Testis (tissue), 3 donors: Measurements from ENCODE around the gene ACOT9. TPM values are rescaled to one million over a fixed set of nuclear protein-coding genes. Genes with fewer than 3 reads are reported as not detected.
A peak's percentile ranks its signal among the peaks of the same experiment; 100 is the strongest.

Experiments
- DNase-seq: peaks from one replicate; pipeline ENCODE4 v3.0.0-alpha.2; 2019
- H3K27ac ChIP-seq, 2 donors: fragments of 200-600 bp; sonication (generic); one replicate each; pipeline ENCODE4 v1.5.1; 2019
- H3K27me3 ChIP-seq: fragments of 200-600 bp; sonication (generic); one replicate; pipeline ENCODE4 v1.5.1; 2019
- H3K36me3 ChIP-seq: fragments of 200-600 bp; sonication (generic); one replicate; pipeline ENCODE4 v1.5.1; 2017; ENCODE audit warnings: low read depth; ENCODE audit errors: missing control alignments
- H3K4me1 ChIP-seq: fragments of 200-600 bp; sonication (generic); one replicate; pipeline ENCODE4 v1.5.1; 2019
- H3K4me3 ChIP-seq, 2 donors: fragments of 200-600 bp; sonication (generic); one replicate each; pipeline ENCODE4 v1.5.1; 2017 to 2019
- H3K9me3 ChIP-seq: fragments of 200-600 bp; sonication (generic); one replicate; pipeline ENCODE4 v1.5.1; 2017
- POLR2A ChIP-seq: fragments of 450-650 bp; IDR thresholded peaks from one replicate; pipeline ENCODE4 v1.6.1; 2017; ENCODE audit warnings: antibody characterized with exemption, mild to moderate bottlenecking, moderate library complexity
- WGBS, 2 donors: methylation state at CpG; one replicate each; pipeline ENCODE4 v1.1.5; 2018; 5-methylcytosine and 5-hydroxymethylcytosine counted together
- intact Hi-C: fragments of 100-400 bp; cut with DNase I; formaldehyde crosslinking; loops from one replicate; pipeline ENCODE4 v1.15.1; 2023; ENCODE audit warnings: low total_unique reads
- polyA plus RNA-seq: library from polyadenylated mRNA; stranded (reverse); fragments of 350-450 nt; fragmentation: Illumina TruSeq; extraction: RNeasy Lipid Tissue Mini Kit (QIAGEN cat#74804); gene quantifications from one replicate; pipeline ENCODE4 v1.2.3, GENCODE V29; 2014; ENCODE audit warnings: low read depth, low replicate concordance; ENCODE audit not compliant: insufficient read depth
- total RNA-seq, 2 donors: library from RNA; depleted of rRNA; stranded (reverse); fragments of >200 nt; gene quantifications; one replicate each; pipeline ENCODE4 v1.2.3, GENCODE V29; 2016
- TF ChIP-seq, protein P1 (sequence below), 3 experiments: fragments of 450-650 bp in 2 of 3; fragments of 200-600 bp in 1 of 3; sonication (generic) in 1 of 3; IDR thresholded peaks; one replicate each; pipeline ENCODE4 v1.5.1; 2016 to 2019; ENCODE audit warnings: antibody characterized with exemption in 3 of 3, mild to moderate bottlenecking in 2 of 3, moderate library complexity in 1 of 3

The ACOT9 gene
- total and polyA plus RNA-seq, 3 donors from 2014 or later: 22.0 to 29.4 (median 27.1) TPM

DNA sequence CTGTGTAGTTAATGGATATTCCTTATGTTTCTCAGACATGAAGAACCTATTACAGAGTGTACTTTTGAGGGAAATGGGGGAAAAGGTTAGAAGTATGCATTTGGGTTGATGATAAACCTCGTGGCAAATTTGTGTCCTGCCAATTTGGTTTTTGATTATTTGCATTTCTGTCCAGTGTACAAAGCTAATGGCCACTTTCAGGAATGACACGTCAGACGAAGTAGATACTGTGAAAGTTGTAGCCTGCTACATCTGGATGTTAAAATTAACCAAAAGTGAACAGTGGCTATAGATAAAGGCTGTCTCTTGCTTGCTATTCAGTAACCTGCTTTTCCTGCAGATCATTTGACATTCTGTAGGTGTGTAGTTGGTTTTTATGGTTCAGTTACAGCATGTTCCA is 74.7 kb downstream of the ACOT9 start:
- no peaks in the 10 kb centered on the region for H3K36me3 ChIP-seq
- intact Hi-C loops: no loop called here
- H3K27ac ChIP-seq: no peak overlapping the region
- H3K9me3 ChIP-seq: no peaks in the 10 kb centered on the region
- no peak for DNase-seq
- H3K4me1 ChIP-seq: no peaks in the 10 kb centered on the region
- 0 to 4% methylated on average over 3 of the region's 3 CpGs for WGBS, 2 donors
- TF ChIP-seq, protein P1, sequence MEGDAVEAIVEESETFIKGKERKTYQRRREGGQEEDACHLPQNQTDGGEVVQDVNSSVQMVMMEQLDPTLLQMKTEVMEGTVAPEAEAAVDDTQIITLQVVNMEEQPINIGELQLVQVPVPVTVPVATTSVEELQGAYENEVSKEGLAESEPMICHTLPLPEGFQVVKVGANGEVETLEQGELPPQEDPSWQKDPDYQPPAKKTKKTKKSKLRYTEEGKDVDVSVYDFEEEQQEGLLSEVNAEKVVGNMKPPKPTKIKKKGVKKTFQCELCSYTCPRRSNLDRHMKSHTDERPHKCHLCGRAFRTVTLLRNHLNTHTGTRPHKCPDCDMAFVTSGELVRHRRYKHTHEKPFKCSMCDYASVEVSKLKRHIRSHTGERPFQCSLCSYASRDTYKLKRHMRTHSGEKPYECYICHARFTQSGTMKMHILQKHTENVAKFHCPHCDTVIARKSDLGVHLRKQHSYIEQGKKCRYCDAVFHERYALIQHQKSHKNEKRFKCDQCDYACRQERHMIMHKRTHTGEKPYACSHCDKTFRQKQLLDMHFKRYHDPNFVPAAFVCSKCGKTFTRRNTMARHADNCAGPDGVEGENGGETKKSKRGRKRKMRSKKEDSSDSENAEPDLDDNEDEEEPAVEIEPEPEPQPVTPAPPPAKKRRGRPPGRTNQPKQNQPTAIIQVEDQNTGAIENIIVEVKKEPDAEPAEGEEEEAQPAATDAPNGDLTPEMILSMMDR (IDR thresholded peaks at IDR 0.05): no peak
- no peak for TF ChIP-seq POLR2A
- peak overlapping the region; percentile 58 to 79 for H3K4me3 ChIP-seq
- H3K27me3 ChIP-seq: no peaks in the 10 kb centered on the region

DNA sequence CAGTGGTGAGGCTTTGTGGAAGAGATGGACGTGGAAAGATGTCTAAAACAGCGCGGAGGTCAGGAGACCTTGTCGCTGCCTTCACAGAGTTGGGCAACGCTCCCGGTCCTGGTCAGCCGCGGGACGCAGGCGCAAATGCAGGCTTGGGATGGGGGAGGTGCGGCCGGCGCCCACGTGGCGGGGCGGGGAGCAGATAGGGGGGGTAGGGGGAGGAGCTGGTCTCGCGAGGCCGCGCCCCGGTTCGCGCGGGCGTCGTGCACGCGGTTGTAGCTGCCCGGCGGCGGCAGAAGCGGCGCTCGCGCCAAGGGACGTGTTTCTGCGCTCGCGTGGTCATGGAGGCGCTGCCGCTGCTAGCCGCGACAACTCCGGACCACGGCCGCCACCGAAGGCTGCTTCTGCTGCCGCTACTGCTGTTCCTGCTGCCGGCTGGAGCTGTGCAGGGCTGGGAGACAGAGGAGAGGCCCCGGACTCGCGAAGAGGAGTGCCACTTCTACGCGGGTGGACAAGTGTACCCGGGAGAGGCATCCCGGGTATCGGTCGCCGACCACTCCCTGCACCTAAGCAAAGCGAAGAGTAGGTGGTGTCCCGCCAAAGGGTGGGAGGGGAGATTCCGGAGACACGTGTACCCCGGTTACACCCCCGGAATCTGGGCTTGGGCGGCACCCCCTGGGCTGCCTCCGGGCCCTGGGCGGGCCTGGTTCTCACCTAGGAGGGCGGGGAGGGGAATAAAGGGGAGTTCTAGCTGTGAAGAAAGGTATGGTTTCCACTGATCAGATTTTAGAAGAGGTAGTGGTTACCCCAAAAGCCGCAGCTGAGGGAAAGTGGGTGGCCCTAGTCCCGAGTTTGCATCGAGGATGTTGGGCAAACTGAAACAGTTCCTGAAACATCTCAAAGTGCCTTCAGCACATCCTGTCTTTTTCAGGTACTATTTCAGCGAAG is 75.6 kb downstream of the ACOT9 start, which contains the start of gene PRDX4:
Gene PRDX4, plus strand, starts transcription at position 255 of the 939 bp plus-strand sequence. Its CDS starts 78 bp downstream, at position 333.
- DNase-seq: peak; percentile 88
- Histone ChIP-seq H3K27me3 (no peaks in the 10 kb centered on the region), H3K4me1 (no peaks in the 10 kb centered on the region), H3K9me3 (no peaks in the 10 kb centered on the region), H3K4me3 (peak within 1 kb of the TSS; percentile 58 to 79), H3K27ac (peak within 1 kb of the TSS; percentile 39 to 80), H3K36me3 (no peaks in the 10 kb centered on the region)
- 0% methylated on average over 8 to 29 of the region's 73 CpGs for WGBS, 2 donors
- intact Hi-C loops: no loop called here
- TF ChIP-seq POLR2A: peak; percentile 34
- TF ChIP-seq, protein P1 (IDR thresholded peaks at IDR 0.05): no peak

DNA sequence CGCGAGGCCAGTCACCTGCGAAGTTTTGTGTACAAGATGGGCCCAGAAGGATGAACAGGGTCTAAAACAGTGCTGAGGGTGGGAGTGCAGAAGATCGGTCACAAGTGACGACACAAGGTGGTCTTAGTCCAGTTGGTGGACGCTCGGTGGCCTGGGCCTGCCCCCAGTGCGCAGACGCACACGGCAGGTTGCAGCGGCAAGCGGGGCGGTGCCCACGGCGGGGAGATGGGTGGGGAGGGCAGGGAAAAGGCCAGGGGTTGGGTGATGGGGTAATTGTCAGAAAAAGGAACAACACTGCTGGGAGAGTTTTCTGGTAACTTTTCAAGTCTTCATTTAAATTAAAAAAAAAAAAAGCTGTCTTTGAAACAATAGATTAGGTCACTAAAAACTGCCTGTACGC is 76.8 kb downstream of the ACOT9 start:
- no peaks in the 10 kb centered on the region for H3K4me1 ChIP-seq
- no peaks in the 10 kb centered on the region for H3K27me3 ChIP-seq
- WGBS, 2 donors: 70 to 81% methylated on average over 12 to 16 of the region's 16 CpGs
- H3K27ac ChIP-seq: no peak overlapping the region
- TF ChIP-seq, protein P1 (IDR thresholded peaks at IDR 0.05): no peak
- no peak for TF ChIP-seq POLR2A
- no peaks in the 10 kb centered on the region for H3K9me3 ChIP-seq
- no peaks in the 10 kb centered on the region for H3K36me3 ChIP-seq
- intact Hi-C loops: no loop called here
- DNase-seq: no peak
- peak overlapping the region in 1 of 2 donors; percentile 5 for H3K4me3 ChIP-seq

DNA sequence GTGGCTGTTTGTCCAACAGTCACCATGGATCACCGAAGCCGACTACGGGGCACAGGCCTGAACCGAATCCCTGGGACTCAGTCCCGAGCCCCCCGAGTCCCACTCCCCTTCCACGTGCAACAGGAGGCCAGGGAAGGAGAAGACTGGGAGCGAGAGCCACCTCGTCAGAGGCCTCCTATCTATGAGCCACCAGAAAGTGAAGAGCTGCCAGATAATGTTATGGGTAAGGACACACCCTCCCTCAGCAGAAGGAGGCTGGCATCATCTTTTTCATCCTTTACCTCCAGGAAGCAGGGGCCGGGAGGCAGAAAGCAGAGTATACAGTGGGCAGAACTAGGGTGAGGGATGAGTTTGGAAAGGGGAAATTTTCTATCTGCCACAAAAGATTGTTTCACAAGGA is 78.6 kb downstream of the ACOT9 start:
- 96 to 100% methylated on average over 6 to 10 of the region's 10 CpGs for WGBS, 2 donors
- TF ChIP-seq, protein P1 (IDR thresholded peaks at IDR 0.05): no peak
- no peak for TF ChIP-seq POLR2A
- intact Hi-C loops: no loop called here
- Histone ChIP-seq H3K27ac (no peak overlapping the region), H3K4me3 (no peak overlapping the region), H3K27me3 (no peaks in the 10 kb centered on the region), H3K9me3 (no peaks in the 10 kb centered on the region), H3K4me1 (no peaks in the 10 kb centered on the region), H3K36me3 (no peaks in the 10 kb centered on the region)
- DNase-seq: no peak
